ENCODE results near the gene PBLD.

PBLD gene

DNA sequence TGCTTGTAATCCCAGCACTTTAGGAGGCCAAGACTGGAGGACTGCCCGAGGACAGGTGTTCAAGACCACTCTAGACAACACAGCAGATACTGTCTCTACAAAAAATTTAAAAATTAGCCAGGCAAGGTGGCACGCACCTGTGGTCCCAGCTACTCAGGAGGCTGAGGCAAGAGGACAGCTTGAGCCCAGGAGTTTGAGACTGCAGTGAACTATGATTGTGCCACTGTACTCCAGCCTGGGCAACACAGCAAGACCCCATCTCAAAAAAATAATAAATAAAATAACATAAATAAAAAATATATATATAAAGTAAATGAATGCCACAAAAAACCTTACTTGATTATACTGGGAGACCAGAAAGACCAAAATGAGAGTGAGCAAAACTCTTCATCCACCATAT lies 20.8 kb upstream of the PBLD start:
- Histone ChIP-seq H3K27ac (ENCODE audit: low read length) (no peak overlapping the region), H3K36me3 (replicated peaks; ENCODE audit: insufficient read depth, low read length) (no peaks in the 10 kb centered on the region), H3K4me2 (ENCODE audit: low read depth, low read length) (no peak overlapping the region), H3F3A (ENCODE audit: insufficient read depth, low read length) (no peaks in the 10 kb centered on the region), H3K27me3 (replicated peaks; ENCODE audit: insufficient read depth, low read length) (no peaks in the 10 kb centered on the region), H3K9me3 (replicated peaks; ENCODE audit: insufficient read depth, low read length) (no peaks in the 10 kb centered on the region), H3K4me3 (ENCODE audit: low read length) (no peak overlapping the region), H3K79me2 (ENCODE audit: low read length) (no peaks in the 10 kb centered on the region), H3K4me1 (ENCODE audit: low read length) (no peaks in the 10 kb centered on the region), H4K20me1 (ENCODE audit: insufficient read depth, low read length) (no peaks in the 10 kb centered on the region), H3K9ac (ENCODE audit: low read length) (no peak overlapping the region), H3K9me2 (replicated peaks; ENCODE audit: insufficient read depth, low read length) (no peaks in the 10 kb centered on the region), H2AFZ (ENCODE audit: low read length) (no peak overlapping the region)
- no peak for DNase-seq
- TF ChIP-seq EZH2 (optimal IDR thresholded peaks at IDR 0.05; ENCODE audit: low read depth, low read length) (no peak), EZH2phosphoT487 (IDR thresholded peaks at IDR 0.05; ENCODE audit: low read length) (no peak)
- TF ChIP-seq, protein P1, sequence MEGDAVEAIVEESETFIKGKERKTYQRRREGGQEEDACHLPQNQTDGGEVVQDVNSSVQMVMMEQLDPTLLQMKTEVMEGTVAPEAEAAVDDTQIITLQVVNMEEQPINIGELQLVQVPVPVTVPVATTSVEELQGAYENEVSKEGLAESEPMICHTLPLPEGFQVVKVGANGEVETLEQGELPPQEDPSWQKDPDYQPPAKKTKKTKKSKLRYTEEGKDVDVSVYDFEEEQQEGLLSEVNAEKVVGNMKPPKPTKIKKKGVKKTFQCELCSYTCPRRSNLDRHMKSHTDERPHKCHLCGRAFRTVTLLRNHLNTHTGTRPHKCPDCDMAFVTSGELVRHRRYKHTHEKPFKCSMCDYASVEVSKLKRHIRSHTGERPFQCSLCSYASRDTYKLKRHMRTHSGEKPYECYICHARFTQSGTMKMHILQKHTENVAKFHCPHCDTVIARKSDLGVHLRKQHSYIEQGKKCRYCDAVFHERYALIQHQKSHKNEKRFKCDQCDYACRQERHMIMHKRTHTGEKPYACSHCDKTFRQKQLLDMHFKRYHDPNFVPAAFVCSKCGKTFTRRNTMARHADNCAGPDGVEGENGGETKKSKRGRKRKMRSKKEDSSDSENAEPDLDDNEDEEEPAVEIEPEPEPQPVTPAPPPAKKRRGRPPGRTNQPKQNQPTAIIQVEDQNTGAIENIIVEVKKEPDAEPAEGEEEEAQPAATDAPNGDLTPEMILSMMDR (IDR thresholded peaks at IDR 0.05; ENCODE audit: low read length) = no peak

DNA sequence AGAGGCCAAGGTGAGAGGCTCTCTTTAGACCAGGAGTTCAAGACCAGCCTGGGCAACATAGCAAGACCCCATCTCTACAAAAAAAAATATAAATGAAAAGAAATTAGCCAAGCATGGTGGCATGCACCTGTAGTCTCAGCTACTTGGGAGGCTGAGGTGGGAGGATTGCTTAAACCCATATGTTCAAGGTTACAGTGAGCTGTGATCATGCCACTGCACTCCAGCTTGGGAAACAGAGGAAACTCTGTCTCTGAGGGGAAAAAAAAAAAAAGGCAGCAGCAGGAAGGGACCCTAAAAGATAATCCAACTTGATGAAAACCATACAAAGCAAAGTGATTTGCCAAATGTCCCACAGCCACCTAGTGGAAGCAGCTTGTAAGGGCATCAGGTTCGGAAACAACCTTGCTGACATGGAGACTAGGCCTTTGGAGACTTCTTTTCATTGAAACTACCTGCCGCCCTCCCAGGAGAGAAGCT lies 15.6 kb upstream of the PBLD start:
- H3K27ac ChIP-seq (ENCODE audit: low read length) = no peak overlapping the region
- no peaks in the 10 kb centered on the region for H3K4me1 ChIP-seq (ENCODE audit: low read length)
- no peaks in the 10 kb centered on the region for H3K27me3 ChIP-seq (replicated peaks; ENCODE audit: insufficient read depth, low read length)
- TF ChIP-seq, protein P1 (IDR thresholded peaks at IDR 0.05; ENCODE audit: low read length) = peak; percentile 69
- no peak for TF ChIP-seq EZH2 (optimal IDR thresholded peaks at IDR 0.05; ENCODE audit: low read depth, low read length)
- peaks cover 1% of the 10 kb centered on the region; the same call in 1 of the 2 replicates for H3K36me3 ChIP-seq (replicated peaks; ENCODE audit: insufficient read depth, low read length)
- 0 out of 2 replicates have a peak, but pooled peaks cover under 1% of the 10 kb centered on the region for H3K79me2 ChIP-seq (ENCODE audit: low read length)
- peak; percentile 63 for DNase-seq
- no peak overlapping the region for H2AFZ ChIP-seq (ENCODE audit: low read length)
- H3K4me2 ChIP-seq (ENCODE audit: low read depth, low read length) = no peak overlapping the region
- peaks cover 28% of the 10 kb centered on the region for H3F3A ChIP-seq (ENCODE audit: insufficient read depth, low read length)
- no peaks in the 10 kb centered on the region for H3K9me2 ChIP-seq (replicated peaks; ENCODE audit: insufficient read depth, low read length)
- no peak overlapping the region for H3K9ac ChIP-seq (ENCODE audit: low read length)
- no peaks in the 10 kb centered on the region; the same call in 1 of the 2 replicates for H4K20me1 ChIP-seq (ENCODE audit: insufficient read depth, low read length)
- no peaks in the 10 kb centered on the region for H3K9me3 ChIP-seq (replicated peaks; ENCODE audit: insufficient read depth, low read length)
- H3K4me3 ChIP-seq (ENCODE audit: low read length) = no peak overlapping the region

DNA sequence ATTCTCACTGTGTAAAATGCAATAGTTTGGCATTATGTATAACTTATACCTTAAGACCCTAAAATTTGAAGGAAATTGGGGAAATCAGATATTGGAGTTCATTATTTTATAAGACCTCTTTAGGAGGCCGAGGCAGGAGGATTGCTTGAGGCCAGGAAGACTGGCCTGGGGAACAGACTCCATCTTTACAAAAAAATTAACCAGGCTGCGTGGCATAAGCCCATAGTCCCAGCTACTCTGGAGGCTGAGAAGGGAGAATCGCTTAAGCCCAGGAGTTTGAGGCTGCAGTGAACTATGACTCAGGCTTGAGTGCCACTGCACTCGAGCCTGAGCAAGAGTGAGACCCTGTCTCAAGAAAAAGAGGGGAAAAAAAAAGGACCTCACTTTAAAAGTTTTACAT lies 14.0 kb upstream of the PBLD start:
- Histone ChIP-seq H3K4me2 (ENCODE audit: low read depth, low read length) (no peak overlapping the region), H3K4me3 (ENCODE audit: low read length) (no peak overlapping the region), H3K4me1 (ENCODE audit: low read length) (no peaks in the 10 kb centered on the region), H4K20me1 (ENCODE audit: insufficient read depth, low read length) (peaks cover 5% of the 10 kb centered on the region; the same call in 1 of the 2 replicates), H2AFZ (ENCODE audit: low read length) (no peak overlapping the region), H3K36me3 (replicated peaks; ENCODE audit: insufficient read depth, low read length) (peaks cover 16% of the 10 kb centered on the region), H3K27me3 (replicated peaks; ENCODE audit: insufficient read depth, low read length) (no peaks in the 10 kb centered on the region), H3K9me2 (replicated peaks; ENCODE audit: insufficient read depth, low read length) (no peaks in the 10 kb centered on the region), H3K9me3 (replicated peaks; ENCODE audit: insufficient read depth, low read length) (no peaks in the 10 kb centered on the region), H3K79me2 (ENCODE audit: low read length) (peaks cover 15% of the 10 kb centered on the region), H3K9ac (ENCODE audit: low read length) (no peak overlapping the region), H3F3A (ENCODE audit: insufficient read depth, low read length) (peaks cover 34% of the 10 kb centered on the region), H3K27ac (ENCODE audit: low read length) (no peak overlapping the region)
- DNase-seq = no peak
- no peak for TF ChIP-seq EZH2phosphoT487 (IDR thresholded peaks at IDR 0.05; ENCODE audit: low read length)
- TF ChIP-seq, protein P1 (IDR thresholded peaks at IDR 0.05; ENCODE audit: low read length) = no peak
- no peak for TF ChIP-seq EZH2 (optimal IDR thresholded peaks at IDR 0.05; ENCODE audit: low read depth, low read length)
